ENCODE measurements around the gene DDX25.
A peak's percentile ranks its signal among the peaks of the same experiment; 100 is the strongest.

The DDX25 gene

GRCh38 chr11:125874556-125875124 lies 29.7 kb upstream of the DDX25 start:
- peak; percentile 25 for DNase-seq (ENCODE audit: low read depth)

DNA sequence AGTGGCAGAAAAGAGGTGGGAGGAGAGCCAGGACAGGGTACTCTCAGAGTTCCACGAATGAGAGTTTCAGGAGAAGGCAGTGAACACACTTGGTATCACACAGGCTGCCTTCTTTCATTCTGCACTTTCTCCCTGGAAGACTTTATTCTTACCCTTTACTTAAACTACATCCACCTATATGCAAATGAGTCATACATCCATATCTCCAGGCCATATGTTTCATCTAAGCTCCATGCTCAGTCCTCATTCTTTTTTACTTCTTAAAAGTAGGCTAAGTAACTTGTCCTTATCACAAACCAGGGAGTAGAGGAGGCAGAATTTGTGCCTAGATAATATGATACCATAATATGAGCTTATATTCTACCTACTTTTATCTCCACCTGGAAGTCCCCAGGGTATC lies 23.0 kb upstream of the DDX25 start:
- no peak overlapping the region for H3K4me3 ChIP-seq (ENCODE audit: low read length)
- DNase-seq (ENCODE audit: low read depth): no peak
- TF ChIP-seq, protein P1, sequence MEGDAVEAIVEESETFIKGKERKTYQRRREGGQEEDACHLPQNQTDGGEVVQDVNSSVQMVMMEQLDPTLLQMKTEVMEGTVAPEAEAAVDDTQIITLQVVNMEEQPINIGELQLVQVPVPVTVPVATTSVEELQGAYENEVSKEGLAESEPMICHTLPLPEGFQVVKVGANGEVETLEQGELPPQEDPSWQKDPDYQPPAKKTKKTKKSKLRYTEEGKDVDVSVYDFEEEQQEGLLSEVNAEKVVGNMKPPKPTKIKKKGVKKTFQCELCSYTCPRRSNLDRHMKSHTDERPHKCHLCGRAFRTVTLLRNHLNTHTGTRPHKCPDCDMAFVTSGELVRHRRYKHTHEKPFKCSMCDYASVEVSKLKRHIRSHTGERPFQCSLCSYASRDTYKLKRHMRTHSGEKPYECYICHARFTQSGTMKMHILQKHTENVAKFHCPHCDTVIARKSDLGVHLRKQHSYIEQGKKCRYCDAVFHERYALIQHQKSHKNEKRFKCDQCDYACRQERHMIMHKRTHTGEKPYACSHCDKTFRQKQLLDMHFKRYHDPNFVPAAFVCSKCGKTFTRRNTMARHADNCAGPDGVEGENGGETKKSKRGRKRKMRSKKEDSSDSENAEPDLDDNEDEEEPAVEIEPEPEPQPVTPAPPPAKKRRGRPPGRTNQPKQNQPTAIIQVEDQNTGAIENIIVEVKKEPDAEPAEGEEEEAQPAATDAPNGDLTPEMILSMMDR (conservative IDR thresholded peaks at IDR 0.05; ENCODE audit: low read depth, low read length): no peak

More at GRCh38 chr11:125874556-125875124, 29.7 kb upstream of the DDX25 start:
- no peak overlapping the region for H3K4me3 ChIP-seq (ENCODE audit: low read length)
- TF ChIP-seq, protein P1 (conservative IDR thresholded peaks at IDR 0.05; ENCODE audit: low read depth, low read length): peak; percentile 86

DNA sequence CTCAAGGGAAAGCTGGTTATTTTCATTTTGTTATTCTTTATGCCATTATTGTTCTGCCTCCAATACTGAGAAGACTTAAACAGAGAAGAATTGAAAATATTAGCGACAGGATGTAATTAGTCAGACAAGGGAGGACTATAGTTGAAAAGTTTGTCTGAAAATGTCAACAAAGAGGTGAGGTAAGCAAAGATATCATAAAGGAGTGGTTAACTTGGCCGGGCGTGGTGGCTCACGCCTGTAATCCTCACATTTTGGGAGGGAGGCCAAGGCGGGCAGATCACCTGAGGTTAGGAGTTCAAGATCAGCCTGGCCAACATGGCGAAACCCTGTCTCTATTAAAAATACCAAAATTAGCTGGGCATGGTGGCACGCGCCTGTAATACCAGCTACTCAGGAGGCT lies 20.9 kb upstream of the DDX25 start:
- DNase-seq (ENCODE audit: low read depth): no peak
- TF ChIP-seq, protein P1 (conservative IDR thresholded peaks at IDR 0.05; ENCODE audit: low read depth, low read length): no peak
- H3K4me3 ChIP-seq (ENCODE audit: low read length): no peak overlapping the region

DNA sequence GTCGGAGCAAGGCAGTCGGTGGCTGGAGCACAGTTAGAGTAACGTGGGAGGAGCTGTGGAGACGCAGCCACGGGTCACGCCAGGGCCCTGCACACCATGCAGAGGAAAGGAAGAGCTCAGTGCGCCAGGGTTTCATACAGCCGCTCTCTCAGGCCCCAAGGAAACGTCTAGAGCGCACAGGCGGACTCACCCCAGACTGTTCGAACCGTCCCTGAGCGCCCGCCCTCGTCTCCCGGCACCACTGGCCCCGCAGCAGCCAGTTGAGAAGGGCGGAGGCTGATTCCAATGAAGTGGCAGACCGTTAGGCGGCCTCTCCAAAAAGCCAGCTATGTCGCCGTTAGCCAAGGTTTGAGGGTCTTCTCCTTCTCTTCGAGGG lies 17.3 kb upstream of the DDX25 start:
- DNase-seq (ENCODE audit: low read depth): no peak
- TF ChIP-seq, protein P1 (conservative IDR thresholded peaks at IDR 0.05; ENCODE audit: low read depth, low read length): no peak
- H3K4me3 ChIP-seq (ENCODE audit: low read length): peak overlapping the region; percentile 75

DNA sequence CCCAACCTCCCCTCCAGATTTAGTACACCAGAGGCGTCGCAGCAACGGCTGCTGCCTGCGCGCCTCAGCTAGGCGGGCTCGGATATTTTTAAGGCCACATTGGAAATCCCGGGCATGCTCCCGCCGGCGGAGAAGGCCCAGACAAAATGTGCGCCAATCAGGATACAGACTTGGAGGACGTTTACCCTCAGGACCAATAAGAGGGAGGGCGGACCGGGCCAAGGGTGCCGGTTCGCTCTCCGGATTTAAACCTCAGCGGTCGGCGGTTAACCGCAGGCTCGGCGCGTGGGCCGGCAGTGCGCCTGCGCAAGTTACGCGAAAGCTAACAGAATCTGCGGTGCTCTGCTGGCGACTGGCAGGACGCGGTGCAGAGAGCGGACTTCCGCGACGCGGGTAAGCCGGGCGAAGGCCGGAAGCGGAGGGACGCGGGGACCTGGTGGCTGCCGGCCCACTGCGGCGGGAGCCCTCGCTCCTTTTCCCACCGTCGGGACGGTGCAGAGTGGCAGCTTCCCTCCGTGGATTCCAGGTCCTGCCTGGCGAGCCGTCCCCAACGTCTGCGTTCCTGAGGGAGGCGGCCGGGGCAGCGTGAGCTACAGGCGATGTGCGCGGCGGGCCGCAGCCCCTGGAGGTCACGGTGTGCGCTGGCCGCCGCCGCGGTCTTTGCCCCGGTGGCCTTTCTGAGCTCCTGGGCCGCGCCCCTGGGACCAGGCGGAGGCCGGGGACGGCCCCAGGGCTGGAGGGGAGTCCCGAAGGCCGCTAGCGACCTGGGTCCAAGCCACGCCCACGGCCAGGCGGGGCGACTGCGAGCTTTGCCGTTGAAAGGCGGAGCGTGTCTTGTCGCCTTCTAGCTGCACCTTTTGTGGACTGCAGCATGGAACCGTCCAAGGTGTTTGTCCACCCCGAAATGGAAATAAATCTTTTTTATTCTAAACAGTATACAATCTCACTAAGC lies 16.7 kb upstream of the DDX25 start, which contains the start of gene HYLS1:
TSS of gene HYLS1 (plus strand) at position 296 of the 952 bp plus-strand sequence. CDS start 11,701 bp downstream, outside the sequence.
- TF ChIP-seq, protein P1 (conservative IDR thresholded peaks at IDR 0.05; ENCODE audit: low read depth, low read length): peak; percentile 31
- peak within 1 kb of the TSS; percentile 75 for H3K4me3 ChIP-seq (ENCODE audit: low read length)
- DNase-seq (ENCODE audit: low read depth): peak; percentile 89

GRCh38 chr11:125890447-125891100 lies 13.7 kb upstream of the DDX25 start:
- no peak overlapping the region for H3K4me3 ChIP-seq (ENCODE audit: low read length)
- TF ChIP-seq, protein P1 (conservative IDR thresholded peaks at IDR 0.05; ENCODE audit: low read depth, low read length): no peak
- DNase-seq (ENCODE audit: low read depth): no peak
